A673 (cell line): ENCODE results near the gene CBLN3. TPM values are rescaled to one million over a fixed set of nuclear protein-coding genes. Genes with fewer than 3 reads are reported as not detected.
"Not testable (repeated sequence)": the region's sequence is repeated elsewhere in the genome, so short reads cannot be mapped to it uniquely, and the experiment has no call there.

Experiments
- Bru-seq: library from RNA; stranded (reverse); fragments of 400-500 nt; gene quantifications from one replicate; lab custom pipeline; 2021; lab: Mats Ljungman, UMichigan
- BruChase-seq, 2 experiments: library from RNA; stranded (reverse); fragments of 400-500 nt; gene quantifications; one replicate each; lab custom pipeline; 2021; lab: Mats Ljungman, UMichigan
- BruUV-seq: library from RNA; stranded (reverse); fragments of 400-500 nt; replicated peaks from 2 replicates; lab custom pipeline; 2021; lab: Mats Ljungman, UMichigan
- CTCF ChIA-PET: fragments of 300-600 bp; sonication (Branson Sonifier 250); formaldehyde crosslinking; loops from one replicate; lab custom pipeline; 2022; ENCODE audit warnings: antibody characterized with exemption; lab: Charles Lee
- POLR2A ChIA-PET: fragments of 300-600 bp; sonication (Branson Sonifier 250); formaldehyde crosslinking; loops from one replicate; lab custom pipeline; 2022; ENCODE audit warnings: antibody characterized with exemption; ENCODE audit not compliant: low non-redundant PET; lab: Charles Lee
- DNase-seq: peaks from one replicate; pipeline ENCODE4 v3.0.0-alpha.2; 2015; ENCODE audit warnings: low spot score
- H3K27ac ChIP-seq: fragments of 200-600 bp; sonication (generic); 2 replicates; pipeline ENCODE4 v1.5.1; 2016; ENCODE audit warnings: mixed run types, low read depth, mild to moderate bottlenecking, mixed read lengths, antibody characterized with exemption, low read length; ENCODE audit not compliant: poor library complexity, severe bottlenecking
- H3K27me3 ChIP-seq: fragments of 200-600 bp; sonication (generic); replicated peaks from 2 replicates; pipeline ENCODE4 v1.6.1; 2017; ENCODE audit warnings: mixed run types, low read depth, mild to moderate bottlenecking, mixed read lengths, antibody characterized with exemption, low read length; ENCODE audit not compliant: insufficient read depth, poor library complexity
- H3K36me3 ChIP-seq: fragments of 200-600 bp; sonication (generic); 2 replicates; pipeline ENCODE4 v1.6.1; 2016; ENCODE audit warnings: mixed run types, mild to moderate bottlenecking, mixed read lengths, antibody characterized with exemption, low read length; ENCODE audit not compliant: insufficient read depth, poor library complexity, severe bottlenecking
- H3K4me1 ChIP-seq: fragments of 200-600 bp; sonication (generic); 2 replicates; pipeline ENCODE4 v1.6.1; 2017; ENCODE audit warnings: mixed run types, mild to moderate bottlenecking, mixed read lengths, antibody characterized with exemption, low read length; ENCODE audit not compliant: insufficient read depth, poor library complexity, severe bottlenecking
- H3K4me3 ChIP-seq: fragments of 200-600 bp; sonication (generic); 2 replicates; pipeline ENCODE4 v1.5.1; 2016; ENCODE audit warnings: low read depth, mixed run types, mild to moderate bottlenecking, mixed read lengths, low read length; ENCODE audit not compliant: poor library complexity, severe bottlenecking
- H3K9me3 ChIP-seq: fragments of 200-600 bp; sonication (generic); 2 replicates; pipeline ENCODE4 v1.6.1; 2016; ENCODE audit warnings: mixed run types, low read depth, mild to moderate bottlenecking, mixed read lengths, antibody characterized with exemption, low read length; ENCODE audit not compliant: poor library complexity, severe bottlenecking
- CTCF ChIP-seq: fragments of 300-800, 200-600 bp; sonication (generic); conservative IDR thresholded peaks from 2 replicates; pipeline ENCODE4 v1.5.1; 2017; ENCODE audit warnings: low read depth, mild to moderate bottlenecking, antibody characterized with exemption, low read length, moderate library complexity, mixed read lengths
- EZH2 ChIP-seq: fragments of 200-600 bp; sonication (generic); IDR thresholded peaks from 2 replicates; pipeline ENCODE4 v1.6.1; 2017; ENCODE audit warnings: borderline replicate concordance, low read depth, mild to moderate bottlenecking, mixed read lengths, antibody characterized with exemption, low read length; ENCODE audit not compliant: poor library complexity, severe bottlenecking
- intact Hi-C: fragments of 100-400 bp; cut with micrococcal nuclease; formaldehyde crosslinking; loops from one replicate; pipeline ENCODE4 v1.10.0; 2022; ENCODE audit not compliant: unreplicated experiment
- long read RNA-seq: library from polyadenylated mRNA; stranded (forward); transcript quantifications from one replicate; pipeline ENCODE4 v2.0.0, GENCODE V29; 2022
- total RNA-seq: library from RNA; stranded (reverse); gene quantifications from 2 replicates; pipeline ENCODE4 v1.2.3, GENCODE V29; 2021

Gene CBLN3
- 0.80 and 1.4 TPM in 2 replicates for total RNA-seq
- Bru-seq, nascent RNA = percentile 21 among the genes with signal in this experiment
- BruChase-seq, experiment 1, labeled RNA remaining after a 2-hour chase = percentile 18 among the genes with signal in this experiment
- BruChase-seq, experiment 2, labeled RNA remaining after a 6-hour chase = percentile 19 among the genes with signal in this experiment
- long read RNA-seq = 0 reads

GRCh38 chr14:24429395-24430142 is at the start of gene CBLN3, which contains the start of gene KHNYN:
CBLN3 (minus strand) TSS chr14:24429668; CDS start chr14:24429054, 614 bp downstream.
KHNYN (plus strand) TSS chr14:24429954; CDS start chr14:24430731, 777 bp downstream.
- Histone ChIP-seq H3K27ac (peak within 1 kb of the TSS; percentile 87), H3K27me3 (no peaks in the 10 kb centered on the region)
- no TSS peak for BruUV-seq

GRCh38 chr14:24475261-24475660 is 45.8 kb upstream of the CBLN3 start:
- Histone ChIP-seq H3K27ac (no peak overlapping the region), H3K4me1 (no peaks in the 10 kb centered on the region), H3K4me3 (no peak overlapping the region), H3K36me3 (no peaks in the 10 kb centered on the region), H3K27me3 (no peaks in the 10 kb centered on the region), H3K9me3 (no peaks in the 10 kb centered on the region)
- intact Hi-C loops = no loop called here
- no TSS peak for BruUV-seq
- no peak for DNase-seq
- ChIA-PET CTCF (no interaction called here), POLR2A (no interaction called here)
- TF ChIP-seq CTCF = no peak
- no peak for TF ChIP-seq EZH2

More at GRCh38 chr14:24429395-24430142, at the start of gene CBLN3, which contains the start of gene KHNYN:
- peak; percentile 90 for DNase-seq
- intact Hi-C loops = loop anchor here (2.0 to 10.0 kb wide), 4 partner anchors 65 to 415 kb away; partner anchors contain the start of gene TINF2
- ChIA-PET CTCF (interaction anchor here (1.1 to 3.3 kb wide), 3 partner anchors 63 to 122 kb away, joined by 4 to 101 read pairs (median 5); partner anchors contain the start of genes ADCY4 and CIDEB), POLR2A (interaction anchor here (0.5 kb wide), 1 partner anchor 158 kb away, joined by 3 read pairs; the partner anchor contains the start of gene RABGGTA)
- no peak for TF ChIP-seq CTCF
- TF ChIP-seq EZH2 = no peak
- Histone ChIP-seq H3K36me3 (peaks cover 25% of the 10 kb centered on the region), H3K4me1 (peaks cover 16% of the 10 kb centered on the region), H3K4me3 (peak within 1 kb of the TSS; percentile 75), H3K9me3 (no peaks in the 10 kb centered on the region)

- intact Hi-C loops = no loop called here
- no peak for TF ChIP-seq CTCF
- TF ChIP-seq EZH2 = no peak
- POLR2A ChIA-PET = no interaction called here
- Histone ChIP-seq H3K36me3 (no peaks in the 10 kb centered on the region), H3K4me3 (no peak overlapping the region), H3K27me3 (no peaks in the 10 kb centered on the region), H3K27ac (no peak overlapping the region), H3K4me1 (no peaks in the 10 kb centered on the region), H3K9me3 (no peaks in the 10 kb centered on the region)
- no TSS peak for BruUV-seq
- no peak for DNase-seq
- CTCF ChIA-PET = no interaction called here
These were observed 43.7 kb upstream of the CBLN3 start for GRCh38 chr14:24473211-24473610.

- H3K27me3 ChIP-seq, intact Hi-C loops, H3K4me1 ChIP-seq, DNase-seq, H3K4me3 ChIP-seq, POLR2A ChIA-PET, H3K36me3 ChIP-seq, BruUV-seq, CTCF ChIA-PET, H3K9me3 ChIP-seq, H3K27ac ChIP-seq: not testable (repeated sequence)
These were observed 41.0 kb upstream of the CBLN3 start for GRCh38 chr14:24470450-24470849.
